22Rv1 (cell line): ENCODE data around the gene GAS7.

ENCODE experiments used
- CTCF ChIP-seq: fragments of 450-650 bp; IDR thresholded peaks from 2 replicates; pipeline ENCODE4 v1.5.1; 2017; ENCODE audit warnings: mild to moderate bottlenecking
- ZFX ChIP-seq: fragments of 450-650 bp; IDR thresholded peaks from 2 replicates; pipeline ENCODE4 v1.6.1; 2017; ENCODE audit warnings: antibody characterized with exemption, borderline replicate concordance

DNA sequence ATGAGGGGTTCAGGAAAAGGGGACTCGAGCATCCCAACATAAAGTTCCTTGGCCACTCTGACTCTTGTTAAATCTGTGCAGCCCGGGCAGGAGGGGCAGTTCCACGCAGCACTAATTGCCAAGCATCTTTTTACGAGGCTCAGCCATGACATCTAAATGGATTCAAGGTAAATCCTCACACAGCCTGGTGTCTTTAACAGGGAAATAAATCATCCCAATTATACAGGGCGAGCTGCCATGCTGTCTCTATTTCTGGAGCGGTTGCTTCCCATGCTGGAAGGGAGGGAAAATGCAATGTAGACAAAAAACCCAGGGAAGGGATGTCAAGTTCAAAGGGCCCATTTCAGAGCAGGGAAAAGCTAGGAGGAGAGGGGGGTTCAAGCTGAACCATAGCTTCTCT lies 110.0 kb downstream of the GAS7 start:
- TF ChIP-seq CTCF: no peak
- TF ChIP-seq ZFX: no peak
